GM12878 (cell line): Measurements from ENCODE around the gene MAML3. TPM values are rescaled to one million over a fixed set of nuclear protein-coding genes. Genes with fewer than 3 reads are reported as not detected.

ENCODE experiments used
- ATAC-seq: fragments of 200-7000 bp; cut with Tn5 transposase; 3 replicates; pipeline ENCODE4 v1.9.1; 2020; ENCODE audit warnings: mild to moderate bottlenecking, moderate library complexity
- BruUV-seq: library from RNA; stranded (reverse); fragments of 400-500 nt; replicated peaks from 2 replicates; lab custom pipeline; 2021; lab: Mats Ljungman, UMichigan
- CTCF ChIA-PET: fragments of 300-600 bp; sonication (Branson Sonifier 250); formaldehyde crosslinking; extraction: SDS; loops from one replicate; lab custom pipeline; 2021; ENCODE audit warnings: inconsistent platforms; lab: Yijun Ruan, JAX
- POLR2A ChIA-PET: fragments of 350-600 bp; formaldehyde crosslinking; extraction: SDS; loops from one replicate; lab custom pipeline; 2021; ENCODE audit warnings: inconsistent platforms; lab: Charles Lee
- RAD21 ChIA-PET: fragments of 300-600 bp; sonication (Branson Sonifier 250); formaldehyde crosslinking; loops from one replicate; lab custom pipeline; 2023; ENCODE audit warnings: antibody characterized with exemption; ENCODE audit not compliant: unreplicated experiment; lab: Charles Lee
- SMC1A ChIA-PET: fragments of 300-600 bp; sonication (Branson Sonifier 250); formaldehyde crosslinking; loops from one replicate; lab custom pipeline; 2023; ENCODE audit not compliant: unreplicated experiment, uncharacterized antibody; lab: Charles Lee
- DNase-seq: peaks from one replicate; pipeline ENCODE4 v3.0.0-alpha.2; 2011; ENCODE audit warnings: low read depth, low spot score
- FAIRE-seq: peaks from 3 replicates; lab custom pipeline; 2011; peaks lifted over from hg19 to GRCh38; lab: Jason Lieb, UNC
- H2AFZ ChIP-seq: 2 replicates; pipeline ENCODE4 v1.6.0; 2011; ENCODE audit warnings: low read depth, low read length, control low read depth; ENCODE audit not compliant: control insufficient read depth
- H3K27ac ChIP-seq: 2 replicates; pipeline ENCODE4 v1.5.1; 2011; ENCODE audit warnings: control low read depth; ENCODE audit not compliant: control insufficient read depth, insufficient read depth
- H3K27me3 ChIP-seq, 2 experiments: replicated peaks in 1 of 2; 2 replicates each; pipeline versions ENCODE4 v1.6.0 to v1.6.1; 2011; ENCODE audit warnings: low read length in 1 of 2; ENCODE audit not compliant: control insufficient read depth in 2 of 2, insufficient read depth in 2 of 2
- H3K36me3 ChIP-seq, 2 experiments: 2 replicates each; pipeline ENCODE4 v1.5.1; 2011; ENCODE audit warnings: low read length in 1 of 2; ENCODE audit not compliant: control insufficient read depth in 2 of 2, insufficient read depth in 2 of 2
- H3K4me1 ChIP-seq: 2 replicates; pipeline ENCODE4 v1.6.1; 2011; ENCODE audit warnings: mild to moderate bottlenecking, low read length, moderate library complexity, mixed read lengths; ENCODE audit not compliant: control insufficient read depth, insufficient read depth
- H3K4me2 ChIP-seq: 2 replicates; pipeline ENCODE4 v1.6.0; 2011; ENCODE audit warnings: control low read depth; ENCODE audit not compliant: control insufficient read depth, insufficient read depth
- H3K4me3 ChIP-seq: fragments of 200-600 bp; sonication (generic); 2 replicates; pipeline ENCODE4 v1.5.1; 2016
- H3K79me2 ChIP-seq: 2 replicates; pipeline ENCODE4 v1.6.0; 2011; ENCODE audit warnings: low read length; ENCODE audit not compliant: control insufficient read depth, insufficient read depth
- H3K9ac ChIP-seq: 2 replicates; pipeline ENCODE4 v1.8.0; 2011; ENCODE audit warnings: low read length, control low read depth, mixed read lengths; ENCODE audit not compliant: control insufficient read depth, insufficient read depth
- H3K9me3 ChIP-seq: replicated peaks from 3 replicates; pipeline ENCODE4 v1.5.1; 2011; ENCODE audit warnings: mild to moderate bottlenecking, low read length; ENCODE audit not compliant: control insufficient read depth, insufficient read depth
- H4K20me1 ChIP-seq: 2 replicates; pipeline ENCODE4 v1.6.0; 2011; ENCODE audit not compliant: control insufficient read depth, insufficient read depth
- CHD1 ChIP-seq: IDR thresholded peaks from 2 replicates; pipeline ENCODE4 v1.6.1; 2012; ENCODE audit warnings: low read depth, low read length, improper control_type of control experiment
- CHD2 ChIP-seq: IDR thresholded peaks from 2 replicates; pipeline ENCODE4 v1.6.1; 2011; ENCODE audit warnings: low read depth, low read length, improper control_type of control experiment, borderline replicate concordance
- ESRRA ChIP-seq: IDR thresholded peaks from 2 replicates; pipeline ENCODE4 v1.6.1; 2012; ENCODE audit warnings: mild to moderate bottlenecking, low read length, improper control_type of control experiment
- KLF5 ChIP-seq: fragments of 450-650 bp; IDR thresholded peaks from 2 replicates; pipeline ENCODE4 v1.6.1; 2014; ENCODE audit warnings: mild to moderate bottlenecking; ENCODE audit not compliant: partially characterized antibody
- RELA ChIP-seq: fragments of 450-650 bp; IDR thresholded peaks from 2 replicates; pipeline ENCODE4 v1.8.0; 2014; ENCODE audit warnings: borderline replicate concordance; ENCODE audit not compliant: partially characterized antibody
- SMAD5 ChIP-seq: IDR thresholded peaks from 2 replicates; pipeline ENCODE4 v1.6.1; 2016; ENCODE audit warnings: antibody characterized with exemption, low read depth
- SP1 ChIP-seq: IDR thresholded peaks from one replicate; pipeline ENCODE4 v1.6.1; 2011; ENCODE audit warnings: low read depth, low read length
- SPI1 ChIP-seq: IDR thresholded peaks from 2 replicates; pipeline ENCODE4 v1.6.1; 2011; ENCODE audit warnings: low read depth, mild to moderate bottlenecking, low read length, moderate library complexity, borderline replicate concordance; ENCODE audit not compliant: insufficient read depth
- YBX1 ChIP-seq: fragments of 450-650 bp; IDR thresholded peaks from 2 replicates; pipeline ENCODE4 v1.6.1; 2016; ENCODE audit warnings: antibody characterized with exemption
- ZNF217 ChIP-seq: fragments of 450-650 bp; IDR thresholded peaks from 2 replicates; pipeline ENCODE4 v1.6.1; 2017; ENCODE audit warnings: antibody characterized with exemption, mild to moderate bottlenecking
- ZZZ3 ChIP-seq: IDR thresholded peaks from 2 replicates; pipeline ENCODE4 v1.6.1; 2011; ENCODE audit warnings: low read depth; ENCODE audit not compliant: control insufficient read depth, insufficient read length
- WGBS: methylation state at CpG from one replicate; pipeline ENCODE4 v1.1.6; 2016; ENCODE audit warnings: low lambda C conversion rate; ENCODE audit not compliant: insufficient replicate concordance, insufficient coverage; ENCODE audit errors: missing lambda C conversion rate; 5-methylcytosine and 5-hydroxymethylcytosine counted together
- in situ Hi-C: fragments of 300-500 bp; cut with MboI; formaldehyde crosslinking; loops from 9 replicates; pipeline ENCODE4 v1.14.3; 2018; ENCODE audit warnings: mixed read lengths
- intact Hi-C: fragments of 100-400 bp; cut with micrococcal nuclease; formaldehyde crosslinking; loops from one replicate; pipeline ENCODE4 v1.14.2; 2022; ENCODE audit not compliant: unreplicated experiment
- polyA plus RNA-seq, 11 experiments: library from polyadenylated mRNA; depleted of rRNA in 4 of 11; unstranded in 6 of 11; stranded (reverse) in 5 of 11; fragments of >200 nt; fragmentation: Nextera tagmentation in 4 of 11; fragmentation: Illumina TruSeq in 1 of 11; extraction: Ambion mirVana in 4 of 11; extraction: Trizol in 1 of 11; gene quantifications; 1 replicate in 1 of 11; 2 replicates in 10 of 11; pipeline versions ENCODE4 v1.2.1 to v1.2.3, GENCODE V29; 2011 to 2016; ENCODE audit warnings: inconsistent platforms in 2 of 11, missing spikeins in 2 of 11, low read depth in 1 of 11
- total RNA-seq, 4 experiments: library from RNA; depleted of rRNA in 3 of 4; stranded (reverse); fragments of >200 nt in 3 of 4; fragmentation: Illumina TruSeq in 1 of 4; extraction: Trizol in 1 of 4; gene quantifications; 2 replicates each; pipeline versions ENCODE4 v1.2.1 to v1.2.3, GENCODE V29; 2013 to 2021
- TF ChIP-seq, protein P1 (sequence below): fragments of 450-650 bp; IDR thresholded peaks from 2 replicates; pipeline ENCODE4 v1.6.1; 2017; ENCODE audit warnings: low read depth, mild to moderate bottlenecking, moderate library complexity
- TF ChIP-seq, protein P2 (sequence below): fragments of 150-350 bp; IDR thresholded peaks from 2 replicates; pipeline ENCODE4 v1.6.1; 2014; ENCODE audit warnings: mild to moderate bottlenecking, low read depth, low read length
- TF ChIP-seq, protein P3 (sequence below): IDR thresholded peaks from 2 replicates; pipeline ENCODE4 v1.6.1; 2011; ENCODE audit warnings: borderline replicate concordance, low read depth, mild to moderate bottlenecking, moderate library complexity, mixed read lengths, low read length; ENCODE audit not compliant: insufficient read depth; ENCODE audit errors: extremely low read length

MAML3 gene
- total and polyA plus RNA-seq, 10 of the 15 experiments (the other 5 are each of a cell fraction or from before 2014, with no cell fraction given): under 0.01 to 0.53 (median 0.06) TPM; not detected in 2

DNA sequence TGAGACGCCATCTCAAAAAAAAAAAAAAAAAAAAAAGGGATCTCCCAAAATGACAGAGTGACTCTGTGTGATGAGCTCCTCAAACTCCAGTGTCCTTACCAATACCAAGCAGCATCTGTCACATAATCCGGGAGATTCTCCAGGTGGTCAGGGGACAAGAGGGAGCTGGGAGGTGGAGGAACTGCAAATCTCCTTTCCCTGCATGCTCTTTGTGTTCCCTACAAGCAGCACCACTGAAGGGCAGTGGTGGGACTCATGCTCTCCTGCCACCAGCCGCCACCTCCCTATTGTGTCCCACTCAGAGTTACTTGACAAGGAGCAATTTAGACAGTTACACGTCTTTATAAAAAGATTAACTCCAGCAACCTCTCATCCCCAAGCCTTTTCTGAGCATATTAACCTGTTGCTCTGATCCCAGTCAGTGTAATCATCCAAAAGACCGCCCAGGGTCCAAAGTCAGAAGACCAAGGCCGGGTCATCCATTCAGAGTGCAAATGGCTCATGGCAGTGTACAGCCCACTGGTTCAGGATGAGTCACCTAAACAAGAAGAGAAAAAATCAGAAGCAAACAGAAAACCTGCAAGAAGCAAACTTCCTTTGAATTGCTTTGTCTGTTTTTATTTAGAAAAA is 464.8 kb downstream of the MAML3 start (continued):
- TF ChIP-seq, protein P1, sequence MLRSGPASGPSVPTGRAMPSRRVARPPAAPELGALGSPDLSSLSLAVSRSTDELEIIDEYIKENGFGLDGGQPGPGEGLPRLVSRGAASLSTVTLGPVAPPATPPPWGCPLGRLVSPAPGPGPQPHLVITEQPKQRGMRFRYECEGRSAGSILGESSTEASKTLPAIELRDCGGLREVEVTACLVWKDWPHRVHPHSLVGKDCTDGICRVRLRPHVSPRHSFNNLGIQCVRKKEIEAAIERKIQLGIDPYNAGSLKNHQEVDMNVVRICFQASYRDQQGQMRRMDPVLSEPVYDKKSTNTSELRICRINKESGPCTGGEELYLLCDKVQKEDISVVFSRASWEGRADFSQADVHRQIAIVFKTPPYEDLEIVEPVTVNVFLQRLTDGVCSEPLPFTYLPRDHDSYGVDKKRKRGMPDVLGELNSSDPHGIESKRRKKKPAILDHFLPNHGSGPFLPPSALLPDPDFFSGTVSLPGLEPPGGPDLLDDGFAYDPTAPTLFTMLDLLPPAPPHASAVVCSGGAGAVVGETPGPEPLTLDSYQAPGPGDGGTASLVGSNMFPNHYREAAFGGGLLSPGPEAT: no peak
- TF ChIP-seq KLF5: no peak
- TF ChIP-seq, protein P2, sequence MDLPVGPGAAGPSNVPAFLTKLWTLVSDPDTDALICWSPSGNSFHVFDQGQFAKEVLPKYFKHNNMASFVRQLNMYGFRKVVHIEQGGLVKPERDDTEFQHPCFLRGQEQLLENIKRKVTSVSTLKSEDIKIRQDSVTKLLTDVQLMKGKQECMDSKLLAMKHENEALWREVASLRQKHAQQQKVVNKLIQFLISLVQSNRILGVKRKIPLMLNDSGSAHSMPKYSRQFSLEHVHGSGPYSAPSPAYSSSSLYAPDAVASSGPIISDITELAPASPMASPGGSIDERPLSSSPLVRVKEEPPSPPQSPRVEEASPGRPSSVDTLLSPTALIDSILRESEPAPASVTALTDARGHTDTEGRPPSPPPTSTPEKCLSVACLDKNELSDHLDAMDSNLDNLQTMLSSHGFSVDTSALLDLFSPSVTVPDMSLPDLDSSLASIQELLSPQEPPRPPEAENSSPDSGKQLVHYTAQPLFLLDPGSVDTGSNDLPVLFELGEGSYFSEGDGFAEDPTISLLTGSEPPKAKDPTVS: no peak
- no peak for TF ChIP-seq SPI1

DNA sequence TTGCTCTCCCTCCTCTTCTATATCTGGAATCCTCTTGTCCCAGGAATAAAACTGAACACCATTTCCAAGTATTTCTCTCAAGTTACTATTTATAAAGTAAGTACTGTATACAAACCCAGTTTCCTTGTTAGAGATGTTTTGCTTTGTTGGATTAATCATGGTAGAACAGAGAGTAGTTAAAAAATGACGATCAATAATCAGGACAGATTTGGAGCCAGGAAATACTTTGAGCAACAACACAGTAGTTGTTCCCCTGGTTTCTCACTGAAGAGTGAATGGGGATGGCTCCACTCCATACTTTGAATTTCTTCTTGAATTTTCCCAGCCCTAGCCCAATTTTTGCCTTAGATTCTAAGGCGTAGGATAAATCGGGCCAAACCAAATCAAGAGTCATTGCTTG is 467.0 kb downstream of the MAML3 start:
- no peaks in the 10 kb centered on the region for H3K27me3 ChIP-seq
- no peaks in the 10 kb centered on the region for H3K79me2 ChIP-seq
- no peaks in the 10 kb centered on the region for H3K9me3 ChIP-seq
- no peak for DNase-seq
- H3K4me3 ChIP-seq: no peak overlapping the region
- no peak for ATAC-seq
- SMC1A ChIA-PET: no interaction called here
- TF ChIP-seq RELA (no peak), SMAD5 (no peak), SP1 (no peak), ZNF217 (no peak), YBX1 (no peak), ESRRA (no peak), ZZZ3 (no peak), CHD1 (no peak), CHD2 (no peak)
- TF ChIP-seq, protein P3, sequence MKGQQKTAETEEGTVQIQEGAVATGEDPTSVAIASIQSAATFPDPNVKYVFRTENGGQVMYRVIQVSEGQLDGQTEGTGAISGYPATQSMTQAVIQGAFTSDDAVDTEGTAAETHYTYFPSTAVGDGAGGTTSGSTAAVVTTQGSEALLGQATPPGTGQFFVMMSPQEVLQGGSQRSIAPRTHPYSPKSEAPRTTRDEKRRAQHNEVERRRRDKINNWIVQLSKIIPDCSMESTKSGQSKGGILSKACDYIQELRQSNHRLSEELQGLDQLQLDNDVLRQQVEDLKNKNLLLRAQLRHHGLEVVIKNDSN: no peak
- TF ChIP-seq, protein P1: no peak
- in situ Hi-C loops: no loop called here
- FAIRE-seq: no peak
- H2AFZ ChIP-seq: no peak overlapping the region
- no peak overlapping the region for H3K4me2 ChIP-seq
- H3K27ac ChIP-seq: no peak overlapping the region
- intact Hi-C loops: no loop called here
- BruUV-seq: no TSS peak
- WGBS: 96% methylated on average over 3 of the region's 3 CpGs
- H3K4me1 ChIP-seq: peaks cover 1% of the 10 kb centered on the region
- no peaks in the 10 kb centered on the region for H4K20me1 ChIP-seq
- POLR2A ChIA-PET: no interaction called here
- H3K9ac ChIP-seq: no peak overlapping the region
- RAD21 ChIA-PET: no interaction called here
- H3K36me3 ChIP-seq: no peaks in the 10 kb centered on the region
- CTCF ChIA-PET: no interaction called here
